H1 (cell line): ENCODE measurements around the gene RAB38. TPM values are rescaled to one million over a fixed set of nuclear protein-coding genes. Genes with fewer than 3 reads are reported as not detected.

Source experiments
- CTCF ChIA-PET: fragments of 300-600 bp; sonication (Branson Sonifier 250); formaldehyde crosslinking; loops from one replicate; lab custom pipeline; 2021; ENCODE audit not compliant: partially characterized antibody; lab: Charles Lee
- POLR2A ChIA-PET: fragments of 300-600 bp; sonication (Branson Sonifier 250); formaldehyde crosslinking; loops from one replicate; lab custom pipeline; 2021; ENCODE audit warnings: inconsistent platforms; ENCODE audit not compliant: partially characterized antibody; lab: Charles Lee
- DNase-seq, 2 experiments: peaks; one replicate each; pipeline versions ENCODE4 v3.0.0 to v3.0.0-alpha.2; 2010 to 2022; ENCODE audit warnings: low spot score in 2 of 2, low read depth in 1 of 2, mixed read lengths in 1 of 2
- FAIRE-seq: peaks from 2 replicates; lab custom pipeline; 2011; peaks lifted over from hg19 to GRCh38; lab: Jason Lieb, UNC
- H2AFZ ChIP-seq: 2 replicates; pipeline ENCODE4 v1.8.1; 2012; ENCODE audit warnings: low read length, inconsistent platforms
- H2AK5ac ChIP-seq: 2 replicates; pipeline ENCODE4 v1.6.1; 2013; ENCODE audit warnings: low read depth, low read length
- H2BK120ac ChIP-seq: replicated peaks from 2 replicates; pipeline ENCODE3; 2013; ENCODE audit warnings: low read depth, low read length, inconsistent platforms
- H2BK12ac ChIP-seq: 2 replicates; pipeline ENCODE4 v1.6.1; 2013; ENCODE audit warnings: low read depth, low read length
- H2BK15ac ChIP-seq: 2 replicates; pipeline ENCODE4 v1.6.1; 2013; ENCODE audit warnings: low read length
- H2BK20ac ChIP-seq: 2 replicates; pipeline ENCODE4 v1.6.1; 2013; ENCODE audit warnings: low read length
- H2BK5ac ChIP-seq: 2 replicates; pipeline ENCODE4 v1.6.1; 2013; ENCODE audit warnings: low read depth, low read length
- H3K14ac ChIP-seq: 2 replicates; pipeline ENCODE4 v1.6.1; 2013; ENCODE audit warnings: inconsistent platforms; ENCODE audit not compliant: insufficient read length
- H3K18ac ChIP-seq: 2 replicates; pipeline ENCODE4 v1.6.1; 2013; ENCODE audit warnings: low read length; ENCODE audit errors: extremely low read depth
- H3K23ac ChIP-seq: 2 replicates; pipeline ENCODE4 v1.6.1; 2013; ENCODE audit warnings: inconsistent platforms; ENCODE audit not compliant: insufficient read length
- H3K23me2 ChIP-seq: 2 replicates; pipeline ENCODE4 v1.6.1; 2013; ENCODE audit warnings: low read depth, low read length
- H3K27ac ChIP-seq: 2 replicates; pipeline ENCODE4 v1.6.1; 2011; ENCODE audit warnings: low read depth, low read length, inconsistent platforms
- H3K27me3 ChIP-seq, 4 experiments: replicated peaks in 1 of 4; 1 replicate in 1 of 4; 2 replicates in 3 of 4; pipeline versions ENCODE4 v1.6.1 to v1.8.1; 2011 to 2013; ENCODE audit warnings: low read length in 3 of 4, mild to moderate bottlenecking in 3 of 4, inconsistent platforms in 2 of 4, mixed read lengths in 2 of 4, moderate library complexity in 1 of 4; ENCODE audit not compliant: control insufficient read depth in 3 of 4, insufficient read depth in 3 of 4; ENCODE audit errors: extremely low read depth in 1 of 4
- H3K36me3 ChIP-seq, 4 experiments: 2 replicates each; pipeline versions ENCODE4 v1.6.1 to v1.8.1; 2011 to 2013; ENCODE audit warnings: mild to moderate bottlenecking in 4 of 4, low read length in 3 of 4, moderate library complexity in 2 of 4, control low read depth in 1 of 4, inconsistent platforms in 1 of 4; ENCODE audit not compliant: insufficient read depth in 4 of 4, control insufficient read depth in 2 of 4
- H3K4ac ChIP-seq: replicated peaks from 2 replicates; pipeline ENCODE3; 2013; ENCODE audit warnings: low read length, low read depth, mixed read lengths, inconsistent platforms; ENCODE audit not compliant: insufficient read length
- H3K4me1 ChIP-seq, 4 experiments: replicated peaks in 1 of 4; 1 replicate in 1 of 4; 2 replicates in 3 of 4; pipeline versions ENCODE4 v1.6.1 to v1.8.1; 2011 to 2013; ENCODE audit warnings: low read length in 3 of 4, inconsistent platforms in 2 of 4, mixed read lengths in 1 of 4; ENCODE audit not compliant: insufficient read depth in 4 of 4, control insufficient read depth in 3 of 4
- H3K4me2 ChIP-seq, 2 experiments: 2 replicates each; pipeline versions ENCODE4 v1.6.1 to v1.8.1; 2011 to 2013; ENCODE audit warnings: low read depth in 2 of 2, low read length in 2 of 2, control low read depth in 1 of 2, inconsistent platforms in 1 of 2, mild to moderate bottlenecking in 1 of 2; ENCODE audit not compliant: insufficient read depth in 1 of 2
- H3K4me3 ChIP-seq, 4 experiments: fragments of 200-600, 300-600 bp in 1 of 4; sonication (generic), shearing (Covaris generic), sonication (Bioruptor Twin) in 1 of 4; 2 replicates each; pipeline versions ENCODE4 v1.5.1 to v1.8.1; 2011 to 2016; ENCODE audit warnings: low read length in 4 of 4, low read depth in 3 of 4, control low read depth in 2 of 4, inconsistent platforms in 2 of 4, mild to moderate bottlenecking in 2 of 4, mixed read lengths in 1 of 4, moderate library complexity in 1 of 4; ENCODE audit not compliant: insufficient read depth in 2 of 4; ENCODE audit errors: extremely low read depth in 1 of 4
- H3K56ac ChIP-seq: replicated peaks from 2 replicates; pipeline ENCODE3; 2013; ENCODE audit warnings: low read depth, mild to moderate bottlenecking, mixed read lengths, low read length, inconsistent platforms; ENCODE audit not compliant: insufficient read length
- H3K79me1 ChIP-seq: 2 replicates; pipeline ENCODE4 v1.6.1; 2013; ENCODE audit warnings: low read depth, low read length, control low read depth
- H3K79me2 ChIP-seq, 2 experiments: 2 replicates each; pipeline versions ENCODE4 v1.6.1 to v1.8.1; 2012 to 2013; ENCODE audit warnings: low read length in 2 of 2, mild to moderate bottlenecking in 2 of 2, inconsistent platforms in 1 of 2; ENCODE audit not compliant: insufficient read depth in 2 of 2, control insufficient read depth in 1 of 2
- H3K9ac ChIP-seq, 4 experiments: replicated peaks in 1 of 4; 1 replicate in 1 of 4; 2 replicates in 3 of 4; pipeline versions ENCODE4 v1.6.1 to v1.8.1; 2011 to 2013; ENCODE audit warnings: low read depth in 3 of 4, low read length in 3 of 4, control low read depth in 2 of 4, mild to moderate bottlenecking in 2 of 4, moderate library complexity in 2 of 4, inconsistent platforms in 1 of 4; ENCODE audit errors: extremely low read depth in 1 of 4
- H3K9me3 ChIP-seq, 2 experiments: 2 replicates each; pipeline versions ENCODE4 v1.6.1 to v1.8.1; 2012 to 2013; ENCODE audit warnings: mild to moderate bottlenecking in 2 of 2, moderate library complexity in 2 of 2, control low read depth in 1 of 2, inconsistent platforms in 1 of 2, low read depth in 1 of 2, low read length in 1 of 2, mixed read lengths in 1 of 2; ENCODE audit not compliant: insufficient read depth in 2 of 2
- H4K20me1 ChIP-seq, 2 experiments: replicated peaks in 1 of 2; 2 replicates each; pipeline versions ENCODE3 to v1.8.1; 2011 to 2013; ENCODE audit warnings: inconsistent platforms in 2 of 2, low read length in 2 of 2, mild to moderate bottlenecking in 1 of 2; ENCODE audit not compliant: insufficient read depth in 2 of 2, control insufficient read depth in 1 of 2
- H4K5ac ChIP-seq: 2 replicates; pipeline ENCODE4 v1.6.1; 2013; ENCODE audit warnings: low read length, low read depth, mixed read lengths, inconsistent platforms; ENCODE audit not compliant: insufficient read length
- H4K8ac ChIP-seq: 2 replicates; pipeline ENCODE4 v1.8.0; 2013; ENCODE audit warnings: mild to moderate bottlenecking, moderate library complexity, low read length, inconsistent platforms; ENCODE audit not compliant: insufficient read depth; ENCODE audit errors: extremely low read depth
- H4K91ac ChIP-seq: replicated peaks from 2 replicates; pipeline ENCODE3; 2013; ENCODE audit warnings: low read length, mixed read lengths, inconsistent platforms; ENCODE audit not compliant: insufficient read length
- BACH1 ChIP-seq: IDR thresholded peaks from 2 replicates; pipeline ENCODE4 v1.6.1; 2012; ENCODE audit warnings: low read length, improper control_type of control experiment
- CBX8 ChIP-seq: fragments of 300-800, 300-1000 bp; sonication (generic); IDR thresholded peaks from 2 replicates; pipeline ENCODE4 v1.7.1; 2016; ENCODE audit warnings: low read depth, low read length, borderline replicate concordance
- EGR1 ChIP-seq: IDR thresholded peaks from 2 replicates; pipeline ENCODE4 v1.6.1; 2011; ENCODE audit warnings: low read depth, low read length, borderline replicate concordance
- EP300 ChIP-seq, 2 experiments: IDR thresholded peaks; 1 replicate in 1 of 2; 2 replicates in 1 of 2; pipeline ENCODE4 v1.6.1; 2011 to 2012; ENCODE audit warnings: low read depth in 2 of 2, low read length in 2 of 2, mild to moderate bottlenecking in 2 of 2, borderline replicate concordance in 1 of 2, inconsistent platforms in 1 of 2, moderate library complexity in 1 of 2
- HDAC2 ChIP-seq, 2 experiments: fragments of 300-600 bp in 1 of 2; sonication (generic) in 1 of 2; IDR thresholded peaks; 2 replicates each; pipeline ENCODE4 v1.6.1; 2011 to 2012; ENCODE audit warnings: low read depth in 2 of 2, low read length in 2 of 2, mild to moderate bottlenecking in 2 of 2, moderate library complexity in 2 of 2, borderline replicate concordance in 1 of 2, inconsistent platforms in 1 of 2
- HDAC6 ChIP-seq: IDR thresholded peaks from one replicate; pipeline ENCODE4 v1.7.1; 2012; ENCODE audit warnings: low read depth, mild to moderate bottlenecking, inconsistent platforms, low read length, moderate library complexity
- MAX ChIP-seq: IDR thresholded peaks from 2 replicates; pipeline ENCODE4 v1.6.1; 2012; ENCODE audit warnings: inconsistent platforms
- POLR2A ChIP-seq, 2 experiments: IDR thresholded peaks; 1 replicate in 1 of 2; 2 replicates in 1 of 2; pipeline ENCODE4 v1.6.1; 2011; ENCODE audit warnings: low read depth in 2 of 2, low read length in 2 of 2, mild to moderate bottlenecking in 2 of 2; ENCODE audit errors: control extremely low read depth in 1 of 2
- RBBP5 ChIP-seq: IDR thresholded peaks from 2 replicates; pipeline ENCODE4 v1.7.1; 2012; ENCODE audit warnings: low read depth, mild to moderate bottlenecking, inconsistent platforms, low read length, moderate library complexity, borderline replicate concordance
- SIRT6 ChIP-seq: IDR thresholded peaks from one replicate; pipeline ENCODE4 v1.7.1; 2012; ENCODE audit warnings: low read length, inconsistent platforms
- SP4 ChIP-seq: IDR thresholded peaks from 2 replicates; pipeline ENCODE4 v1.6.1; 2012; ENCODE audit warnings: low read length, inconsistent platforms
- SRF ChIP-seq: IDR thresholded peaks from 2 replicates; pipeline ENCODE4 v1.6.1; 2011; ENCODE audit warnings: mild to moderate bottlenecking, low read depth, low read length, moderate library complexity
- USF2 ChIP-seq: IDR thresholded peaks from 2 replicates; pipeline ENCODE4 v1.6.1; 2011; ENCODE audit warnings: low read length, improper control_type of control experiment
- YY1 ChIP-seq: IDR thresholded peaks from 2 replicates; pipeline ENCODE4 v1.6.1; 2011; ENCODE audit warnings: low read depth, mild to moderate bottlenecking, low read length
- WGBS, 2 experiments: shearing (Covaris generic) in 1 of 2; methylation state at CpG; one replicate each; pipeline versions ENCODE4 v1.1.6 to v1.1.7; 2013 to 2015; ENCODE audit warnings: low lambda C conversion rate in 2 of 2, mixed read lengths in 2 of 2, inconsistent platforms in 1 of 2, low coverage in 1 of 2, missing lambda C conversion rate in 1 of 2; ENCODE audit not compliant: insufficient replicate concordance in 2 of 2, insufficient coverage in 1 of 2, insufficient read length in 1 of 2; ENCODE audit errors: extremely low coverage in 1 of 2, missing lambda C conversion rate in 1 of 2; 5-methylcytosine and 5-hydroxymethylcytosine counted together
- polyA plus RNA-seq, 7 experiments: library from polyadenylated mRNA; depleted of rRNA in 3 of 7; stranded (reverse) in 5 of 7; unstranded in 2 of 7; fragments of >200 nt in 5 of 7; fragments of 200-250 nt in 2 of 7; gene quantifications; 1 replicate in 5 of 7; 2 replicates in 1 of 7; 4 replicates in 1 of 7; pipeline versions ENCODE4 v1.2.1 to v1.2.3, GENCODE V29; 2011 to 2013; ENCODE audit warnings: missing spikeins in 2 of 7, mixed read lengths in 2 of 7
- total RNA-seq: library from RNA; stranded (reverse); fragmentation: NEBNext Ultra II Directional; extraction: Animal tissue kit (Norgen Biotek cat#: 25700); gene quantifications from 2 replicates; pipeline ENCODE4 v1.2.1, GENCODE V29; 2021

The RAB38 gene
- total and polyA plus RNA-seq, 2 of the 8 experiments (the other 6 are each of a cell fraction or from before 2014, with no cell fraction given), result 15.4 to 16.5 TPM

DNA sequence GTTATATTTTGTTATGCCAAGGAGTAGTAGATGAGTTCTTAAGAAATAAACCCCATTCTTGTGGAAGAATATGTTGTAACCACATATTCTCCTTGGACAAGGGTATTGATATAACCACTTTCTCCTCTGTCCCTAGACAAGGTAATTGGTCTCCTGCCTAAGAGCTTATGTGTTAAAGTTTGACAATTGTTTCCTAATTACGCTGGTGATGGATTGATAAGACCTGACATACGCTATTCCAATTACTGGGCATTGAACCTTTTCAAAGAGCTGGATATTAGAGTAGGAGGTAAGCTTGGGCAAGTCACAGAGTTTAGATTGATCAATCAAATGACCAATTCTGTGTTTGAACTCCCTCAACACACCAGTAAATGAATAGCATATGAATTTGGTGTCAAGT is 88.9 kb downstream of the RAB38 start:
- Histone ChIP-seq H3K9ac (no peak overlapping the region), H3K27ac (no peak overlapping the region), H3K9me3 (peaks cover 3% of the 10 kb centered on the region in 2 experiments; a peak in 3 of 4 replicates), H3K18ac (no peak overlapping the region), H2AK5ac (no peak overlapping the region), H3K56ac (no peak overlapping the region), H2BK120ac (no peak overlapping the region), H3K4me3 (no peak overlapping the region), H2BK20ac (no peak overlapping the region), H2BK12ac (no peak overlapping the region), H3K4me1 (no peaks in the 10 kb centered on the region), H3K23ac (no peak overlapping the region), H2BK15ac (no peak overlapping the region), H3K14ac (no peak overlapping the region), H4K5ac (no peak overlapping the region), H3K36me3 (no peaks in the 10 kb centered on the region), H2AFZ (no peak overlapping the region), H3K79me1 (no peaks in the 10 kb centered on the region), H3K27me3 (no peaks in the 10 kb centered on the region), H2BK5ac (no peak overlapping the region), H4K91ac (no peak overlapping the region), H3K4ac (no peak overlapping the region), H3K4me2 (no peak overlapping the region), H3K23me2 (no peaks in the 10 kb centered on the region; the same call in 1 of the 2 replicates), H4K8ac (no peak overlapping the region), H4K20me1 (no peaks in the 10 kb centered on the region), H3K79me2 (no peaks in the 10 kb centered on the region)
- ChIA-PET CTCF (interaction anchor here (1.0 kb wide), 2 partner anchors 11 to 195 kb away, joined by 3 read pairs; no protein-coding TSS in a partner anchor), POLR2A (no interaction called here)
- DNase-seq (no peak), FAIRE-seq (no peak)
- 94% methylated on average over 2 of the region's 2 CpGs; no CpG with 5 or more reads in 1 of the 2 experiments for WGBS, 2 experiments
- no peak for TF ChIP-seq YY1
- no peak for TF ChIP-seq MAX
- no peak for TF ChIP-seq POLR2A (IDR thresholded peaks at IDR 0.05; ENCODE audit: control extremely low read depth in 1 of 2, low read depth in 2 of 2, low read length in 2 of 2)
- no peak for TF ChIP-seq HDAC6
- no peak for TF ChIP-seq SP4
- TF ChIP-seq SIRT6, result no peak
- TF ChIP-seq HDAC2 (IDR thresholded peaks at IDR 0.05; ENCODE audit: borderline replicate concordance in 1 of 2, low read depth in 2 of 2, low read length in 2 of 2), result no peak
- TF ChIP-seq SRF, result no peak
- no peak for TF ChIP-seq EGR1
- TF ChIP-seq USF2, result no peak
- TF ChIP-seq EP300 (IDR thresholded peaks at IDR 0.05; ENCODE audit: borderline replicate concordance in 1 of 2, low read depth in 2 of 2, low read length in 2 of 2), result no peak
- TF ChIP-seq CBX8, result no peak
- TF ChIP-seq BACH1, result no peak
- TF ChIP-seq RBBP5, result no peak
